GM18498 (cell line): ENCODE measurements around the gene GNA15.

Source experiments
- ATAC-seq: cut with Tn5 transposase; IDR thresholded peaks from one replicate; pipeline ENCODE4 v1.9.1; 2021; ENCODE audit warnings: mild to moderate bottlenecking, moderate library complexity; ENCODE audit not compliant: unreplicated experiment

Gene GNA15

DNA sequence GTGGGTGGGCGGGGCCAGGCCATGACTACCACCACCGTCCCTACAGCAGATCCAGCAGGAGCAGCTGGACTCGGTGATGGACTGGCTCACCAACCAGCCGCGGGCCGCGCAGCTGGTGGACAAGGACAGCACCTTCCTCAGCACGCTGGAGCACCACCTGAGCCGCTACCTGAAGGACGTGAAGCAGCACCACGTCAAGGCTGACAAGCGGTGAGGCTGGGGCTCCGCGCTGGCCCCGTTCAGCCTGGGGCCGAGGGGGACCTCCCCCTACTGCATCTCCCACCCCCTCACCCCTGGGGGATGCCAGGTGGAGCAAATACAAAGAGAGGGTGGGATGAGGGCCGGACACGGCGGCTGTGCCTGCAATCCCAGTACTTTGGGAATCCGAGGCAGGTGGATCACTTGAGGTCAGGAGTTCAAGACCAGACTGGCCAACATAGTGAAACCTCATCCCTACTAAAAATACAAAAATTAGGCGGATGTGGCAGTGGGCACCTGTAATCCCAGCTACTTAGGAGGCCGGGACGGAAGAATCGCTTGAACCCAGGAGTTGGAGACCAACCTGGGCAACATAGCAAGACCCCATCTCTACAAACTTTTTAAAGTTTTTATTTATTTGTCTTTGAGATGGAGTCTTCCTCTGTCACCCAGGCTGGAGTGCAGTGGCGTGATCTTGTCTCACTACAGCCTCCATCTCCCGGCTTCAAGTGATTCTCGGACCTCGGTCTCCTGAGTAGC, 70.6 kb downstream of the GNA15 start:
- no peak for ATAC-seq

DNA sequence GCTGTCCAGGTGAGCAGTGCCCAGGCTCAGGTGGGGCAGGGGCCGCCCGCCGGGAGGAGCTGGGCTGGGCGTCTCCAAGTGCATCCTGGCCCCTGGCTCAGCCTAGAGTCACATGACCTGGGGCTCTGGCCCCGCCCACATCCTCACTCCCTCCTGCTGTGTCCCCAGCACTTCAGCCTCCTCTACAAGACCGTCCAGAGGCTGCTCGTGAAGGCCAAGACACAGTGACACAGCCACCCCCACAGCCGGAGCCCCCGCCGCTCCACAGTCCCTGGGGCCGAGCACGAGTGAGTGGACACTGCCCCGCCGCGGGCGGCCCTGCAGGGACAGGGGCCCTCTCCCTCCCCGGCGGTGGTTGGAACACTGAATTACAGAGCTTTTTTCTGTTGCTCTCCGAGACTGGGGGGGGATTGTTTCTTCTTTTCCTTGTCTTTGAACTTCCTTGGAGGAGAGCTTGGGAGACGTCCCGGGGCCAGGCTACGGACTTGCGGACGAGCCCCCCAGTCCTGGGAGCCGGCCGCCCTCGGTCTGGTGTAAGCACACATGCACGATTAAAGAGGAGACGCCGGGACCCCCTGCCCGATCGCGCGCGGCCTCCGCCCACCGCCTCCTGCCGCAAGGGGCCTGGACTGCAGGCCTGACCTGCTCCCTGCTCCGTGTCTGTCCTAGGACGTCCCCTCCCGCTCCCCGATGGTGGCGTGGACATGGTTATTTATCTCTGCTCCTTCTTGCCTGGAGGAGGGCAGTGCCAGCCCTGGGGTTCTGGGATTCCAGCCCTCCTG, 71.8 kb downstream of the GNA15 start:
- no peak for ATAC-seq

DNA sequence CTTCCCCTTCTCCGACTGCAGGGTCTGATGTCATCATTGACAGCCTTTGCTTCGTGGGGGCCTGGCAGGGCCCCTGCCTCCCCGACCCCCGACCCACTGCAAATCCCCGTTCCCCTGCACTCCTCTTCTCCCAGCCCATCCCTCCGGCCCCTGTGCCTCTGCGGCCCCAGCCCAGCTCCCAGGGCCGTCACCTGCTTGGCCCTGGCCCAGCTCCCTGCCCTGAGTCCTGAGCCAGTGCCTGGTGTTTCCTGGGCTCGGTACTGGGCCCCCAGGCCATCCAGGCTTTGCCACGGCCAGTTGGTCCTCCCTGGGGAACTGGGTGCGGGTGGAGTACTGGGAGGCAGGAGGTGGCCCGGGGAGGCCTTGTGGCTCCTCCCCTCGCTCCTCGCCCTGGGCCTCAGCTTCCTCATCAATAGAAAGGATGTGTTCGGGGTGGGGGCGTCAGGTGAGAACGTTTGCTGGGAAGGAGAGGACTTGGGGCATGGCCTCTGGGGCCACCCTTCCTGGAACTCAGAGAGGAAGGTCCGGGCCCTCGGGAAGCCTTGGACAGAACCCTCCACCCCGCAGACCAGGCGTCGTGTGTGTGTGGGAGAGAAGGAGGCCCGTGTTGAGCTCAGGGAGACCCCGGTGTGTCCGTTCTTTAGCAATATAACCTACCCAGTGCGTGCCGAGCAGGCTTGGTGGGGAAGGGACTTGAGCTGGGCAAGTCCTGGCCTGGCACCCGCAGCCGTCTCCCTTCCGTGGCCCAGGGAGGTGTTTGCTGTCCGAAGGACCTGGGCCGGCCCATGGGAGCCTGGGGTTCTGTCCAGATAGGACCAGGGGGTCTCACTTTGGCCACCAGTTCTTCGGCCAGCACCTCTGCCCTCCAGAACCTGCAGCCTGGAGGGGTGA, 72.7 kb downstream of the GNA15 start:
- ATAC-seq, result no peak

DNA sequence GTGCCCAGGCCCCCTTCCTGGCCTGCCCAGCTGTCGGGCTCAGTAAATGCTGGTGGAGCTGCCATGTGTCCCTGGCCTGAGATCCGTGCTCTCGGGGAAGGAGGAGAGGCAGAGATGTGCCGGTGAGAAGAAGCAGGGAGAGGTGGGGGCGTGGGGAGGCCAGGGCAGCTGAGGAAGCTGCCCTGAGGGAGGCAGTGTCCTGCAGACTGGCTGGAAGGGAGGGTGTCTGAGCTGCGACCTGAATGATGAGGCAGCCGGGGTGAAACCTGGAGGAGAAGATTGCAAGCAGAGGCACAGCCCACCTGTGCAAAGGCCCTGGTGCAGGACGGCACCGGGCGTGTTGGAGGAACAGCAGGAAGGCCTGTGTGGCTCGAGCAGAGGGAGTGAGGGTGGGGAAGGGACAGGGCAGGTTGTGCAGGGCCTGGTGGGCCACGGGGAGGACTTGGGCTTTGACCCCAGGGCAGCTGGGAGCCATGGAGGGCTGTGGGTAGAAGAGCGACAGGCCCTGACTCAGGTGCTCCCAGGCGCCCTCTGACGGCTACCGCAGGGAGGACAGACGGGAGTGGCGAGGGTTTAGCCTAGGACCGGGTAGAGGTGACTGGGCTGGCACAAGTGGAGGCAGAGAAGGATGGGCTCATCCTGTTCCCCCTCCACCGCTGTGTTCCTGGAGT, 74.6 kb downstream of the GNA15 start:
- peak; percentile 58 for ATAC-seq

DNA sequence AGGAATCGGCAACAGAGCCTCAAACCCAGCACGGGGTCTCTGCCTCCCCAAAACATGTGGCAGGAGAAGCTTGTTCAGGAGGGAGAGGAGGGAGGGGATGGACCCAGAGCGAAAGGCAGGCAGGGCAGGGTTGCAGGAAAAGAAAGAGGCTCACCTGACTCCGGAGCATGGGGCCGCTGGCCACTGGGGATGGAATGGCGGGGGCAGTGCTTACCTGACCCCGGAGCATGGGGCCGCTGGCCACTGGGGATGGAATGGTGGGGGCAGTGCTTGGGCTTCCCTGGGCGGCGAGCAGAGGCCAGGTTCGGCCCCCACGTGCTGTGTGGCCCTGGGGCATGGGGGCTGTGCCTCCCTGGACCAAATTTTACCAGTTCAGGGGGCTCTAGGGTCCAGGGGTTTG, 75.4 kb downstream of the GNA15 start:
- no peak for ATAC-seq

DNA sequence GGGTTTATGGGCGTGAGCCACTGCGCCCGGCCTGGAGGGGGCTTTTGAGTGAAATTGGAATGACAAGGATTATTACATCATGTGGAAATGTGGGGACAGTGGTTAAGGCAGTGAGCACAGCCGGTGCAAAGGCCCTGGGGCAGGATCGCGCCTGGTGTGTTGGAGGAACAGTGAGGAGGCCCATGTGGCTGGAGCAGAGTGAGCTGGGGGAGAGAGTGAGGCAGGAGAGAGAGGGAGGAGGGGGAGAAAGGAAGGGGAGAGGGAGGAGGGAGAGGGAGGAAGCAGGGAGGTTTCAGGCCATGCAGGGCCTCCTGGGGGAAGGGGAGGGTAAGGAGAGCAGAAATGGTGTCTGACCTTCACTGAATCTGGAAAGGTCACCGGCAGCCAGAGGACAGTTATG, 77.3 kb downstream of the GNA15 start:
- no peak for ATAC-seq
